ENCODE measurements around the gene SMPD4. TPM values are rescaled to one million over a fixed set of nuclear protein-coding genes. Genes with fewer than 3 reads are reported as not detected.
"Not testable (repeated sequence)": the region's sequence is repeated elsewhere in the genome, so short reads cannot be mapped to it uniquely, and the experiment has no call there.

The SMPD4 gene
- 20.3 TPM in 2 replicates for total RNA-seq

DNA sequence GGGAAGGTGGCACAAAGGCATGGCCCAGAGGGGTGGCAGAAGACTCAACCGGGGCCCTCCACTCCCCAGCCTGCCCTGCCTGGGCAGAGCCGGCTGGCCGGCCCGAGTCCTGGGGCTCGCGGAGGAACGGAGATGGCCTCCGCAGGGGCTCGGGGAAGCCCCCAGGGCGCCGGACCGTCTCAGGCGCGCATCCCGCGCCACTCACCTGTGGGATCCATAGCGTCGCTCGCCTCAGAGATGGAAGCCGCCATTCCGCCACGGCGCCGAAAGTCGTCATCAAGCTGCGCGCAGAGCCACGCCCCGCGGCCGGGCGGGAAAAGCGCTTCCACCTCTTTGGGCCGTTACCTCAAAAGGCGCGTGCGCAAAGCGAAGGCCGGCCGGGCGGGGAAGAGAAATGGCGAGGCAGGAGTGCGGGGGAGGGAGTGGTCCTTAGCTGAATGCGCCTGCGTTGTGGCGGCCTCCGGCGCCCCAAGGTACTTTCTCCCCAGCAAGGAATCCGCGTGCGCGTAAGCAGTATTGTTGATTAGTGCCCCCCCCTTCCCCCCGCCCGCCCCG, at the start of gene SMPD4:
SMPD4 (minus strand) TSS at position 278 of the 555 bp plus-strand sequence. CDS start 5,010 bp downstream, outside the sequence.
- TF ChIP-seq, protein P1, sequence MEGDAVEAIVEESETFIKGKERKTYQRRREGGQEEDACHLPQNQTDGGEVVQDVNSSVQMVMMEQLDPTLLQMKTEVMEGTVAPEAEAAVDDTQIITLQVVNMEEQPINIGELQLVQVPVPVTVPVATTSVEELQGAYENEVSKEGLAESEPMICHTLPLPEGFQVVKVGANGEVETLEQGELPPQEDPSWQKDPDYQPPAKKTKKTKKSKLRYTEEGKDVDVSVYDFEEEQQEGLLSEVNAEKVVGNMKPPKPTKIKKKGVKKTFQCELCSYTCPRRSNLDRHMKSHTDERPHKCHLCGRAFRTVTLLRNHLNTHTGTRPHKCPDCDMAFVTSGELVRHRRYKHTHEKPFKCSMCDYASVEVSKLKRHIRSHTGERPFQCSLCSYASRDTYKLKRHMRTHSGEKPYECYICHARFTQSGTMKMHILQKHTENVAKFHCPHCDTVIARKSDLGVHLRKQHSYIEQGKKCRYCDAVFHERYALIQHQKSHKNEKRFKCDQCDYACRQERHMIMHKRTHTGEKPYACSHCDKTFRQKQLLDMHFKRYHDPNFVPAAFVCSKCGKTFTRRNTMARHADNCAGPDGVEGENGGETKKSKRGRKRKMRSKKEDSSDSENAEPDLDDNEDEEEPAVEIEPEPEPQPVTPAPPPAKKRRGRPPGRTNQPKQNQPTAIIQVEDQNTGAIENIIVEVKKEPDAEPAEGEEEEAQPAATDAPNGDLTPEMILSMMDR (IDR thresholded peaks at IDR 0.05; ENCODE audit: insufficient read depth, low read depth, low read length) = no peak

DNA sequence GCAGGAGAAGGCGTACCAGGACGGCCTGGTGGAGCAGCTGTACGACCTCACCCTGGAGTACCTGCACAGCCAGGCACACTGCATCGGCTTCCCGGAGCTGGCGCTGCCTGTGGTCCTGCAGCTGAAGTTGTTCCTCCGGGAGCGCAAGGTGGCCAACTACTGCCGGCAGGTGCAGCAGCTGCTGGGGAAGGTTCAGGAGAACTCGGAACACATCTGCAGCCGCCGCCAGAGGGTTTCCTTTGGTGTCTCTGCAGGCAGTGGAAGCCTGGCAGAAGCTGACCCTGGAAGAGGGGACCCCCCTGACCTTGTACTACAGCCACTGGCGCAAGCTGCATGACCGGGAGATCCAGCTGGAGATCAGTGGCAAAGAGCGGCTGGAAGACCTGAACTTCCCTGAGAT, 49.5 kb upstream of the SMPD4 start:
- not testable (repeated sequence) for DNase-seq (ENCODE audit: low read depth); H3K4me3 ChIP-seq (ENCODE audit: low read depth, low read length)

More for the DNA sequence above, at the start of gene SMPD4:
- DNase-seq (ENCODE audit: low read depth) = peak; percentile 97
- H3K4me3 ChIP-seq (ENCODE audit: low read depth, low read length) = peak within 1 kb of the TSS; percentile 93

DNA sequence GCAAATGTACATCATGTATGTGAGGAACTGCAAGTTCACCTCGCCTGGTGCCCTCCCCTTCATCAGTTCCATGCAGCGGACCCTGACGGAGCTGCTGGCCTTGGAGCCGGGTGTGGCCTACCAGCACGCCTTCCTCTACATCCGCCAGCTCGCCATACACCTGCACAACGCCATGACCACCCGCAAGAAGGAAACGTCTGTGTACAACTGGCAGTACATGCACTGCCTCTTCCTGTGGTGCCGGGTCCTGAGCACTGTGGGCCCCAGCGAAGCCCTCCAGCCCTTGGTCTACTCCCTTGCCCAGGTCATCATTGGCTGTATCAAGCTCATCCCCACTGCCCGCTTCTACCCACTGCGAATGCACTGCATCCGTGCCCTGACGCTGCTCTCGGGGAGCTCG, 49.0 kb upstream of the SMPD4 start:
- DNase-seq (ENCODE audit: low read depth); H3K4me3 ChIP-seq (ENCODE audit: low read depth, low read length): not testable (repeated sequence)

GRCh38 chr2:130229161-130229510, 47.7 kb upstream of the SMPD4 start:
- H3K4me3 ChIP-seq (ENCODE audit: low read depth, low read length) = peak overlapping the region; percentile 61
- DNase-seq (ENCODE audit: low read depth) = peak; percentile 74

DNA sequence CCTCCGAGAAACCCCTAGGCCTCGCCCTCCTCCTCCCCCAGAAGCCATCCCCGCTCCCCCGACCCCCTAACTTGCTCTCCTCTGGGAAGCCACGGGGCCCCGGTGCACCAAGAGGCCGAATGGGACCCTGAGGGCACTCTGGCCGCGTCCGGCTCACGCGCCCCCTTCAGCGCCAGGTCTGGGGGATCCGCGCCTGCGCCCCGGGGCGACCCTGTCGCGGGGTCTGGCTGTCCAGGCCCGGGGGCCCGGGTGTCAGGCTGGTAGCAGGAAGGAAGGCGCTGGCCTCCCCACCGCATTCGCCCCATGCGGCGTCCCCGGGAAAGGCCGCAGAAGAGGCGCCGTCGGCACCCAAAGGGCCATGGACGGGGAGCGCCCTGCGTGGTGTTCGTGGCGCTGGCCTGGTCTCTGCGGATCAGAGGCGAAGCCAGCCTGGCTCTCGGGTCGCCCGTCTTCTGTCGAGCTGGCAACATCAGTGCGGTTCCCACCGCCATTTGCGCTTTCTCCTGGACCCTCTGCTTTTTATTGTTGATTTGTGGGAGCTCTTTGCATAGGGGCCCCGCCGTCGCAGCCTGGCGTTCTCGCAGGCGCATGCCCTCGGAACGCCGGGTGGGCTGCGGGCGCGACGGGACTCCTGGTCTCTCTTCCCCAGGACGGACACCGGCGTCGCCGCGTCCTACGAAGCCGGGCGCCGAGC, 47.2 kb upstream of the SMPD4 start:
- H3K4me3 ChIP-seq (ENCODE audit: low read depth, low read length) = peak overlapping the region; percentile 61
- DNase-seq (ENCODE audit: low read depth) = not testable (repeated sequence)

- not testable (repeated sequence) for DNase-seq (ENCODE audit: low read depth); H3K4me3 ChIP-seq (ENCODE audit: low read depth, low read length)
Observed at GRCh38 chr2:130228005-130228404, 46.6 kb upstream of the SMPD4 start.

GRCh38 chr2:130222523-130222922, 41.1 kb upstream of the SMPD4 start:
- H3K4me3 ChIP-seq (ENCODE audit: low read depth, low read length); DNase-seq (ENCODE audit: low read depth): not testable (repeated sequence)

- not testable (repeated sequence) for DNase-seq (ENCODE audit: low read depth); H3K4me3 ChIP-seq (ENCODE audit: low read depth, low read length)
Observed at GRCh38 chr2:130220505-130220904, 39.1 kb upstream of the SMPD4 start.

DNA sequence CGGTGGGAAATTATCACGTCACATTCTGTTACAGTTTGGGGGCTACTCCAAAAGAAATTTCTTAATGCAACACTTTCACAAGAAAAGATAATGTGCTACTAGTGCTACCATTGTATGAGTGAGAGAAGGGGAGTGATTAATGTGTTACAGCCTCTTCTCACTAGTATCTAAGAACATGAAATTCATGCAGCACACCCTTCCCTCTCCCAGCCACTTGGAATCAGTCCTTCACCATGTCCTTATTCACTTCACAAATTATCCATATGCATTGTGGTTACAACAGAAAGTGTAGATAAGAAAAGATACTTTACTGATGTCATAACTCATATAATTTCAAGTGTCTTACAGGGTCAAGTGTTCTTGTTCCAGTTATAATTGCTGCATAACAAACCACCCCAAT, 37.7 kb upstream of the SMPD4 start:
- not testable (repeated sequence) for DNase-seq (ENCODE audit: low read depth); H3K4me3 ChIP-seq (ENCODE audit: low read depth, low read length)

GRCh38 chr2:130207051-130207450, 25.6 kb upstream of the SMPD4 start:
- not testable (repeated sequence) for DNase-seq (ENCODE audit: low read depth); H3K4me3 ChIP-seq (ENCODE audit: low read depth, low read length)

DNA sequence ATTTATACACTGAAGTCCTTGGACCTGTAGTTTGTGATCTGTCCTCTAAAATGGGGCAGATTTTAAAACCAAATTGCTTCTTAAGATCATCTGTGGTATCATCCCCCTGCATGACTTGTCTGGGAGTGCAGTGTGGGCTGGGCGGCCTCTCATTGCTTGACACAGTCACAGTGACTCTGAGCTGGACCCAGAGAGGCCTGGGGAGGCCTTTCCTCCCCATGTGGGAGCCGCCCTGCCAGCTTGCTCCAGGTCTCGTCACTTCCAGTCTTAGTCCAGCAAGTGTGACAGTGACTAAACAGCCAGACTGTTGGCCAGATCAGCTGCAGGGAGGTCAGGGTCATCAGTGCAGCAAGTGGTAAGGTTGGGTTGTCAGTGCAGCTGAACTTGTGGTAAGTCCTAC, 21.7 kb upstream of the SMPD4 start:
- not testable (repeated sequence) for H3K4me3 ChIP-seq (ENCODE audit: low read depth, low read length); DNase-seq (ENCODE audit: low read depth)

- DNase-seq (ENCODE audit: low read depth); H3K4me3 ChIP-seq (ENCODE audit: low read depth, low read length): not testable (repeated sequence)
Observed at GRCh38 chr2:130202518-130202917, 21.1 kb upstream of the SMPD4 start.

GRCh38 chr2:130198343-130198742, 16.9 kb upstream of the SMPD4 start, which contains the start of gene TUBA3E:
TSS of gene TUBA3E (minus strand) at chr2:130198439. CDS start at chr2:130198360, 79 bp downstream.
- no peak within 1 kb of the TSS for H3K4me3 ChIP-seq (ENCODE audit: low read depth, low read length)
- TF ChIP-seq, protein P1 (IDR thresholded peaks at IDR 0.05; ENCODE audit: insufficient read depth, low read depth, low read length) = no peak

GRCh38 chr2:130196052-130196451, 14.7 kb upstream of the SMPD4 start:
- not testable (repeated sequence) for H3K4me3 ChIP-seq (ENCODE audit: low read depth, low read length); DNase-seq (ENCODE audit: low read depth)

More at GRCh38 chr2:130198343-130198742, 16.9 kb upstream of the SMPD4 start, which contains the start of gene TUBA3E:
- DNase-seq (ENCODE audit: low read depth) = no peak

GRCh38 chr2:130195089-130195635, 13.8 kb upstream of the SMPD4 start:
- not testable (repeated sequence) for DNase-seq (ENCODE audit: low read depth); H3K4me3 ChIP-seq (ENCODE audit: low read depth, low read length)

GRCh38 chr2:130193824-130194223, 12.4 kb upstream of the SMPD4 start:
- H3K4me3 ChIP-seq (ENCODE audit: low read depth, low read length); DNase-seq (ENCODE audit: low read depth): not testable (repeated sequence)

GRCh38 chr2:130192451-130192850, 11.0 kb upstream of the SMPD4 start:
- not testable (repeated sequence) for H3K4me3 ChIP-seq (ENCODE audit: low read depth, low read length); DNase-seq (ENCODE audit: low read depth)
